ENCODE data around the gene DAPK2.
"Not testable (repeated sequence)": the region's sequence is repeated elsewhere in the genome, so short reads cannot be mapped to it uniquely, and the experiment has no call there.

DAPK2 gene

DNA sequence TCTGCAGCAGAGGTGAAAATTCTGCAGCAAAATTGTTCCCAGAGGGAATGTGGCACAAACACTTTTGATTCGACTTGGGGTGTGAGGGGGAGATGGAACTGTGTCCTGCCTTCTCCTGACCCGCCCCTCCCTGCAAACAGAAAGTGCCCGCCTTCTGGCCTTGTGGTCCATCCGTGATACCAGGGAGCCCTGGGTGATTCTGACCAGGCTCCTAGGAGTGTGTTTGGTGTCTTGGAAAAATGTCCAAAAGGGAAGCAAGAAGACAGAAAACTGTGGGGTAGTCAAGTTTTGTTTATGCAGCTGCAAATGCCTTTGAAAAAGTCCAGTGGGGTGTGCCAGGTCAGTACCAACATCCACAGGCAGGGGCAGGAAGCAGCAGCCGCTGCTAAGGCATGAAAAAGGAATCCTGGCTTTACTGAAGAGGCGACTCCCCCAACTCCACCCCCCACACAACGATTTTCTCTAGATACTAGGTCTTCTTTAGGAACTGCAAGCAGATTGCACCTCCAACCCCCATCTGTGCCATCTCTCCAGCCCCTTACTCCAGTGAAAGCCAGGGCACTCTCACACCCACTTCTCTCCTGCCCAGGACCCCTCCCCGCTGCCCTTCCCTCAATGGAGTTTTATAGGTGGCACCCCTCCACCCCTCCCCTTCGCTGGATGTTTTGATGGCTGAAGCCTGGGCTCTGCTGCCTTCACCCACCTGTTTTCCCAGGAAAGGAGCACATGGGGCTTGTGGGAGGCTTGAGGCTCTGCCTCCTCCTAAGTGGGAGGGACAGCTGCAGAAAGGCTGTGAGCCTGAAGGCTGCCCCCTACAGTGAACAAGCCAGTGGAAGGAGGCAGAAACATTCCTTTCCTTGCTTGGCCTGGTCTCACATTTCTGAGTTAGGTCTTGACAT, 130.2 kb downstream of the DAPK2 start:
- DNase-seq (ENCODE audit: low read depth in 2 of 2): no peak

DNA sequence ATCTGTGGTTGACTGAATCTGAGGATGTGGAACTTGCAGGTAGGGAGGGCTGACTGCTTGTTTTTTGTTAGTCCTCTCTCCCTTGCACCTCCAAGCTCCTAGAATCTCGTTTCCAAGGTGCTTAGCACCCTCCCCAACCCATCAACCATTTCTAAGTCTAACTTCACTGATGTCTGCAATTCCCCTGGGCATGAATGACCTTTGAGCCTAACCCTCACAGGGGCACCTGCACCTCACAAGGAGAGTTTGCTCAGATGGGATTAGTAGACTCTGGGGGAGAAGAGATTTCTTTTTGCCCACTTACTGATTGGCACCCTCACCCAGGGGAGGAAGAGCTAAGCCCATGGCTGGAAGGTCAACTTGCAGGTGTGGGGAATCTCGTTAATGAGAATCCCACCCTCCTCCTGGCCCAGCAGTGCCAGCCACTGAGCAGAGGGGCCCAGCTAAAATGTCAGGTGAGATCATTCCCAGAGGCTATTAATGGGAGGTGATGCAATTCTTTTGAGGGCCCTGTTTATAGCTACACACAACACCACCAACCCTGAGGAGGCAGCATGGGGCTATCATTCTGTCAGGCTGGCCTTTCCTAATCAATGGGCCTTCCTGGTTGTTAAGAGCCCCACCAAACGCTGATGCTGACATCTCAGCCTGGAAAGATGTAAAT, 130.9 kb downstream of the DAPK2 start:
- DNase-seq (ENCODE audit: low read depth in 2 of 2): no peak

GRCh38 chr15:63913786-63914315, 132.4 kb downstream of the DAPK2 start:
- no peak for DNase-seq (ENCODE audit: low read depth in 2 of 2)

DNA sequence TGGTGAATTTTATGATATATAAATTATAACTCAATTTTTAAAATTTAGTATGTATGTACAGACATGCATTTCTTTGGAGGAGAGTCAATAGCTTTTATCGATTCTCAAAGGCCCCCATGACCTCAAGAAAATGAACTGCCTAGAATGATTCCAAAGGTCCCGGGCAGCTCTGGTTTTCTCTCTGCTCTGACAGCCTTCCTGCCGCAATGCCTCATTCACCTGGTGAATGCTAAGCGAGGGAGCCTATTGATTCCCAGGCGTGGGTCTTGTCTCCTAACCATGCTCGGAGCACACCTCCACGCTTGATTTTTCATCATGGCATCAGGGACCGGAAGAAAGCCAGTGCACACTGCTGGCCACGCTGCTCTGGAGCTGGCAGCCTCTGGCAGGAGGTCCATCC, 132.9 kb downstream of the DAPK2 start:
- no peak for DNase-seq (ENCODE audit: low read depth in 2 of 2)

GRCh38 chr15:63912061-63912615, 134.1 kb downstream of the DAPK2 start:
- no peak for DNase-seq (ENCODE audit: low read depth in 2 of 2)

DNA sequence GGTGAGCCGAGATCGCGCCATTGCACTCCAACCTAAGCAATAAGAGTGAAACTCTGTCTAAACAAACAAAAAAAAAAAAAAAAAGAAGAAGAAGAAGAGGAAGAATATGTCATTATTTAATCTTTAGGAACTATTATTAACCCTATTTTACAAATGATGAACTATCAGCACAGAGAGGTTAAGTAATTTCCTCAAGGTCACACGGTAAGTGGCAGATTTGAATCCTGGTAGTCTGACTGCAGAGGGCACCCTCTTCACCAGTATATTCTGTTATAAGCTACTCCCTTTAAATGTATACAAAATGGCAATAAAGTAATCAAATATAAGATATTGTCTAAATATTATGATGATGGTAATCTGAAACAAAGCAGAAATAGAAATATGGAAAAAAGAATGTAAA, 135.1 kb downstream of the DAPK2 start:
- DNase-seq (ENCODE audit: low read depth in 2 of 2): no peak

DNA sequence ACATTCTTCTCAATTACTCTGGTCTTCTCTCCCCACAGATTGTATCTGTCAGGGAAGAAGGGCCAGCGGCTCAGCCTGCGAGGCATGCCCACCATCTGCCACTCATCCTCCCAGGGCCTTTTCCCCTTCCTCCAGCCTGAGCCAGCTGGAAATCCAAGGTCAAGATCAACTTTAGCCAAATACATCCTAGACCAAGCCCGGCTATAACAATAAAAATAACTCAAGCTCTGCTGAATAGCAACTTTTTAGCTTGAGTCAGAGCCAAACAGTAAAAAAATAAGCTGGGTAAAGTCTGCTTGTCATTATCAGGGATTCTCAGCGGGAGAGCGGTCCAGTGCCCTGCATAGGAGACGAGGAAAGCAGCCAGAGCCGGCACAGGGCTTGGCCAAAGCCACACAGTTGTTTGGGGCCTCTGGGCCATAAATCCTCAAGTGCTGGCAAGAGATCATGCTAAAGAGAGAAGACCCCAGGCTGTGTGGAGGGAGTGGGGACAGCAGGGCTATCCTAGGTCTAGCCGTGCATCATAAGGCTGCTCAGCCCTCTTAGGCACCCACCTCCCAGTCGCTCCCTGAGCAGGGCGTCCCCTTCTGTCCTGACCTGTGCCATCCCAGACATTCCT, 136.4 kb downstream of the DAPK2 start:
- DNase-seq (ENCODE audit: low read depth in 2 of 2): no peak

- DNase-seq (ENCODE audit: low read depth in 2 of 2): no peak
Measured at GRCh38 chr15:63908991-63909390, 137.3 kb downstream of the DAPK2 start.

GRCh38 chr15:63908281-63908680, 138.0 kb downstream of the DAPK2 start:
- DNase-seq (ENCODE audit: low read depth in 2 of 2): no peak

- DNase-seq (ENCODE audit: low read depth in 2 of 2): no peak
Measured at GRCh38 chr15:63907521-63907920, 138.8 kb downstream of the DAPK2 start.

GRCh38 chr15:63906266-63906584, 140.1 kb downstream of the DAPK2 start:
- DNase-seq (ENCODE audit: low read depth in 2 of 2): no peak

GRCh38 chr15:63905558-63906265, 140.6 kb downstream of the DAPK2 start:
- DNase-seq (ENCODE audit: low read depth in 2 of 2): no peak

DNA sequence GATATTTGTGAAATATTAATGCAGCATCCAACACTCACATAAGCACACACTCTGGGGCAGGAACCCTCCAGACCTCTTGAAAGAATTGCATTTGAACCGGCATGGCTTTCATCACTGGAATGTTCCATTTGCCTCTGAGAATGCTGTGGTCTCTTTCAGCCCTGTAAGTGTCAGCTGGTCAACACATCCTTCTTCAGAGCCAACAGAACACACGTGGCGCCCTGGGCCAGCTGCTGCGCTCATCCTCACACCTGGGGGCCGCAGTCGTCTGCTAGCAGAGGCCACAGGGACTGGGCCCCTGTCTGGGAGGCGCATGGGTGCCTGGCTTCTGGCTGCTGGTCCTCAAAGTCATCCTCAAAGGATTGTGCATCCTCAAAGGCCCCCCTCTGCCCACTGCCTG, 141.2 kb downstream of the DAPK2 start:
- no peak for DNase-seq (ENCODE audit: low read depth in 2 of 2)

GRCh38 chr15:63904042-63904441, 142.2 kb downstream of the DAPK2 start:
- DNase-seq (ENCODE audit: low read depth in 2 of 2): no peak

DNA sequence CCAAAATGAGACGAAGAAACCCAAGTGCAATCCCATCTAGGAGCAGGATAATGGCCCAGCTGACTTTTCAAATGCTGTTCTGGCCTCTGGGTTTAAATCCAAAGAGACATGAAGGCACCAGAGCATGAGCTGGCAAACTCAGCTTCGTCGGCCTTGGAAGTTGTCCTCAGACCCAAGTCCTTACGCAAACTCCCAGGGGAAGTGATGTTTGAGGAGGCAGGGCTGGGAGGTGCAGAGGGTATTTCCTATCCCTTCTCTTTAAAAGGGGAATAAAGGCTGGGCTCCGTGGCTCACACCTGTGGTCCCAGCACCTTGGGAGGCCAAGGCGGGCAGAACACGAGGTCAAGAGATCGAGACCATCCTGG, 143.6 kb downstream of the DAPK2 start:
- DNase-seq (ENCODE audit: low read depth in 2 of 2): no peak

DNA sequence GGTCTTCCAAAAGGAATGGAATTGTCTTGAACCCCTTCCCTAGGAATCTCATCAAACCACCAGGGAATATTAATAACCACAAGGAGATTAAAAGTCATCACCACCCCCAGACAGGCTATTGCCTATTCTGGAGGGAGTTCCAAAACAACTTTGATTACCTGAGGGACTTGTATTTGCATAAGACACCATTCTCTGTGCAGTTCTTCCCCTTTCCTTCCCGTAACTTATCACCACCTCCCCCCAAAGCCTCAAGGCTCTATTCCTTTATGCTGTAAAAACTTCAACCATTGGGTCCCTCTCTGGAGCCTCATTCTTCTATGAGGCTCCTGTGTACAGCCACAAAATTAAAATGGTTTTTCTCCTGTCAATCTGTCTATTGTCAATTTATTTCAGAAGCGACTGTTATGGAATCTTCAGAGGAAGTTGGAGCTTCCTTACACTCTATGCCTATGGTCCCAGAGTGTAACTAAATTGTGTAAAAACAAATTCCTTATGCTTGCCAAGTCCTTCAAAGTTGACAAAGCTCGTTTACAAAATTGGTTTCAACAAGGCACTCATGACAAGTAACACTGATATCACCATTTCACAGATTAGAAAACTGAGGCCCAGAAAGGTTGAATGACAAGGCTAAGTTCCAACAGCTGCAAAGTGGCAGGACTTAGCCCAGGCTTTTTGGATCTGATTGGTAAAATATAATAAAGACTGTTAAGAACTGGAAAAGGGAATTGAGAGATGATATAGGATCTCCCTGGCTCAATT, 144.2 kb downstream of the DAPK2 start:
- no peak for DNase-seq (ENCODE audit: low read depth in 2 of 2)

GRCh38 chr15:63900306-63900705, 146.0 kb downstream of the DAPK2 start:
- no peak for DNase-seq (ENCODE audit: low read depth in 2 of 2)

GRCh38 chr15:63899606-63900005, 146.7 kb downstream of the DAPK2 start:
- not testable (repeated sequence) for DNase-seq (ENCODE audit: low read depth in 2 of 2)

DNA sequence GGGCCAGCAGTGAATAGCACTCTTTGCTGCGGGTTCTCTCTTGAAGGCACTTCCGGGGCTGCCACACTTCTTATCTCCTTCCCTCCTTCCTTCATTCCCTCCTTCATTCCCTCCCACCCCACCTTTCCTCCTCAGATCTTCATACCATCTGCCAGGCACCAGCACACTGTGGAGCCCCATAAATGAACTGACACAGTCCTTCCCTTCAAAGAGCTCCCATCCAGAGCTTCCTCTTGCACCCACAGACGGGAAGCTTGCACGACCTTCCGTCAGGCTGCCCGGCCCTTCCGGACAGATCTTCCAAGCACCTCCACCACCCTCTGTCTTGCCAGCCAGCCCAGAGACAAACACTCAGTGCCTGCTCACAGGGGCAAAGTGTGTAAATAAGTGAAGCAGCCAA, 147.1 kb downstream of the DAPK2 start:
- DNase-seq (ENCODE audit: low read depth in 2 of 2): no peak

GRCh38 chr15:63896336-63897115, 149.8 kb downstream of the DAPK2 start:
- no peak for DNase-seq (ENCODE audit: low read depth in 2 of 2)
